Upper lobe of left lung (tissue), 6 donors: ENCODE measurements around the gene HOXD10. TPM values are rescaled to one million over a fixed set of nuclear protein-coding genes. Genes with fewer than 3 reads are reported as not detected.

Experiments
- ATAC-seq, 2 donors: fragments of 200-7000 bp; cut with Tn5 transposase; one replicate each; pipeline ENCODE4 v1.9.1; 2022; ENCODE audit warnings: mild to moderate bottlenecking in 2 of 2, moderate library complexity in 2 of 2; ENCODE audit not compliant: low FRiP score in 2 of 2
- DNase-seq, 2 donors: peaks; one replicate each; pipeline ENCODE4 v3.0.0-alpha.2; 2019 to 2020
- H3K27ac ChIP-seq, 4 donors: fragments of 200-600 bp; sonication (generic); one replicate each; pipeline ENCODE4 v1.5.1; 2016 to 2019
- H3K27me3 ChIP-seq, 4 donors: fragments of 200-600 bp; sonication (generic); one replicate each; pipeline ENCODE4 v1.5.1; 2017 to 2019
- H3K36me3 ChIP-seq, 4 donors: fragments of 200-600 bp; sonication (generic); one replicate each; pipeline ENCODE4 v1.5.1; 2016 to 2019
- H3K4me1 ChIP-seq, 4 donors: fragments of 200-600 bp; sonication (generic); one replicate each; pipeline ENCODE4 v1.5.1; 2018 to 2019
- H3K4me3 ChIP-seq, 4 donors: fragments of 200-600 bp; sonication (generic); one replicate each; pipeline ENCODE4 v1.5.1; 2017 to 2019; ENCODE audit warnings: mild to moderate bottlenecking in 2 of 4, moderate library complexity in 1 of 4
- H3K9me3 ChIP-seq, 4 donors: fragments of 200-600 bp; sonication (generic); one replicate each; pipeline ENCODE4 v1.5.1; 2018 to 2019
- CTCF ChIP-seq, 6 experiments: fragments of 450-650 bp in 4 of 6; fragments of 200-600 bp in 2 of 6; sonication (generic) in 2 of 6; IDR thresholded peaks; one replicate each; pipeline ENCODE4 v1.5.1; 2016 to 2019; ENCODE audit warnings: antibody characterized with exemption in 6 of 6
- EP300 ChIP-seq, 4 donors: sonication (generic); formaldehyde crosslinking; IDR thresholded peaks; one replicate each; pipeline ENCODE4 v1.5.1; 2017; ENCODE audit warnings: antibody characterized with exemption in 4 of 4, control low read depth in 2 of 4
- POLR2A ChIP-seq, 4 donors: fragments of 450-650 bp; IDR thresholded peaks; one replicate each; pipeline ENCODE4 v1.5.1; 2016 to 2017; ENCODE audit warnings: antibody characterized with exemption in 4 of 4, mild to moderate bottlenecking in 2 of 4
- POLR2AphosphoS5 ChIP-seq, 2 donors: sonication (generic); formaldehyde crosslinking; IDR thresholded peaks; one replicate each; pipeline ENCODE4 v1.5.1; 2017; ENCODE audit warnings: antibody characterized with exemption in 2 of 2
- WGBS, 2 donors: methylation state at CpG; one replicate each; pipeline ENCODE4 v1.1.5; 2017 to 2018; 5-methylcytosine and 5-hydroxymethylcytosine counted together
- total RNA-seq, 6 donors: library from RNA; depleted of rRNA in 4 of 6; stranded (reverse); fragments of >200 nt in 4 of 6; gene quantifications; one replicate each; pipeline versions ENCODE4 v1.1.0 to v1.2.1, GENCODE V29; 2016 to 2021
- donor health status: DM: no; HTN: no; CAD: no; lungs with moderate emphysema.
- donor health status: DM: no; HTN: yes; CAD: no; lungs with severe emphysema.

HOXD10 gene
- total RNA-seq, 6 donors from 2014 or later, result 0.47 to 0.55 TPM; not detected in 4

DNA sequence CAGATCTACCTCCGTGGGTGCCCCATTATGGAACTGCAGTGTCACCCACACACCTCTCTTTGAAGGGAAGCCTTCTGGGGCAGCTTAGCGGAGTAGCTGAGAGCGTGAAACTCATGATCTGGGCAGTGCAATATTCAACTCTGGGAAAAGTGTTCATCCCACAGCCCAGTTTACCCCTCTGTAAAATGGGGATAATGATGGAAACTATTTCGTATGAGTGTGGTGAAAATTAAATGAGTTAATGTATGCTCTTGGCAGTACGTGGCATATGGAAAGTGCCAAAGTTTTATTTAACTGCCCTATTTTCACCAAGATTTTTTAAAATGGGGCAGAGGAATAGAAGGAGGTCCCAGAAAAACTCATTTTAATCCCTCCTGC is 44.3 kb upstream of the HOXD10 start:
- Histone ChIP-seq H3K4me3 (no peak overlapping the region), H3K4me1 (peaks cover 6 to 23% (median 9%) of the 10 kb centered on the region in 4 donors), H3K27me3 (peaks cover 0 to 91% (median 39%) of the 10 kb centered on the region in 4 donors), H3K36me3 (no peaks in the 10 kb centered on the region), H3K9me3 (no peaks in the 10 kb centered on the region), H3K27ac (no peak overlapping the region)
- TF ChIP-seq POLR2A (IDR thresholded peaks at IDR 0.05) (no peak), POLR2AphosphoS5 (IDR thresholded peaks at IDR 0.05) (no peak), CTCF (IDR thresholded peaks at IDR 0.05) (no peak), EP300 (IDR thresholded peaks at IDR 0.05) (no peak)
- ATAC-seq (no peak), DNase-seq (no peak)
- WGBS, 2 donors, result 26 to 30% methylated on average over 5 of the region's 5 CpGs

DNA sequence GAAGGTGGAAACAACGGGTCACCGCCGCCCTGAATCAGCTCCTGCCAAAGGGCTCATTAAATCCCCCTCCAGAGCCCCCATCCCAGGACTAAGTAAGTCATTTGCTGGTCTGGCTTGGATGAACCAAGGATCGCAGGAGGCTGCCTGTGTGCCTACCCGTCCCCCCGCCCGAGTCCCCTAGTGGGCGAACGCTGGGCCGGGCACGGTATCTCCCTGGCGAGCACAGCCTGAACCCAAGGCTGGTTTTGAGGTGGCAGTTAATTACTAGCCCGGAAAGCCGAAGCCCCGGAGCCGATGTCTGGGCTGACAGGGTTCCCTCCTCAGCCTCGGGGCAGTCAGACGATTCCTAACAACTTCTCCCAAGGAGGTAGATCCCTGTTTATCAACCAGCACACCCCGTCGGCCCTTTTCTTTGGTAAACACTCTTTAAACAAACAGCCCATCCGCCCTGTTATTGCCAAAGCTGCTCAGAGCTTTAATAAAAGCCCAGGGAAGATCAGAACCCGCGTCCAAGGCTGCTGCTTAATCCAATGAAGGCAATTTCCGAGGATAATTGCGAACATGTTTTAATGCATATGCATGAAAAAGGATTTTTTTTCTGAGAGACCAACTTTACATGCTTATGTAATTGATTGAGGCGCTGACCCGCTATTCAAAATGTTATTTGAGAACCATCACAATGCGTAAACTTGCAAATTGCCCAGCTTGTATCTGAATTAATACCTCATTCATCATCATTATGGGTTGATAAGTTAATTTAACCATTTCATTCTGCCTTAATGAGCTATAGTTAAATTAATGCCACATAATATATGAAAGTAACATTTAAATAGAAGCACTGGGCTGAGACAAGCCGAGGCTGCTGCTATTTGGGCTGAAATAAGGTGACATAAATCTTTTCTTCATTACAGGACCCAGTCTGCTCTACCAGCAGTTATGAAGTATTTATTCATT is 43.4 kb upstream of the HOXD10 start:
- Histone ChIP-seq H3K4me3 (no peak overlapping the region), H3K27me3 (peaks cover 0 to 88% (median 33%) of the 10 kb centered on the region in 4 donors), H3K4me1 (peaks cover 0 to 14% (median 1%) of the 10 kb centered on the region in 4 donors), H3K9me3 (no peaks in the 10 kb centered on the region), H3K36me3 (no peaks in the 10 kb centered on the region), H3K27ac (no peak overlapping the region)
- ATAC-seq (no peak), DNase-seq (peak in 1 of 2 donors; percentile 40)
- no peak for TF ChIP-seq CTCF (IDR thresholded peaks at IDR 0.05)
- TF ChIP-seq EP300 (IDR thresholded peaks at IDR 0.05), result no peak
- no peak for TF ChIP-seq POLR2AphosphoS5 (IDR thresholded peaks at IDR 0.05)
- no peak for TF ChIP-seq POLR2A (IDR thresholded peaks at IDR 0.05)
- 7 to 8% methylated on average over 16 to 20 of the region's 29 CpGs for WGBS, 2 donors

GRCh38 chr2:176074919-176075425 is 41.6 kb upstream of the HOXD10 start:
- Histone ChIP-seq H3K27me3 (peaks cover 0 to 91% (median 40%) of the 10 kb centered on the region in 4 donors), H3K4me1 (peaks cover 4 to 20% (median 6%) of the 10 kb centered on the region in 4 donors), H3K36me3 (no peaks in the 10 kb centered on the region), H3K4me3 (no peak overlapping the region), H3K27ac (no peak overlapping the region), H3K9me3 (no peaks in the 10 kb centered on the region)
- DNase-seq, result no peak
- 21 to 31% methylated on average over 7 of the region's 7 CpGs for WGBS, 2 donors
- TF ChIP-seq POLR2AphosphoS5 (IDR thresholded peaks at IDR 0.05) (no peak), EP300 (IDR thresholded peaks at IDR 0.05) (no peak), CTCF (IDR thresholded peaks at IDR 0.05) (no peak), POLR2A (IDR thresholded peaks at IDR 0.05) (no peak)
- no peak for ATAC-seq

GRCh38 chr2:176075481-176075880 is 41.1 kb upstream of the HOXD10 start:
- peaks cover 0 to 96% (median 44%) of the 10 kb centered on the region in 4 donors for H3K27me3 ChIP-seq
- DNase-seq (no peak), ATAC-seq (no peak)
- no peak overlapping the region for H3K4me3 ChIP-seq
- no peak for TF ChIP-seq POLR2AphosphoS5 (IDR thresholded peaks at IDR 0.05)
- H3K27ac ChIP-seq, result no peak overlapping the region
- peaks cover 0 to under 1% (median under 1%) of the 10 kb centered on the region in 4 donors for H3K9me3 ChIP-seq
- H3K4me1 ChIP-seq, result peaks cover 5 to 25% (median 10%) of the 10 kb centered on the region in 4 donors
- WGBS, 2 donors, result 10% methylated on average over 15 of the region's 15 CpGs
- H3K36me3 ChIP-seq, result no peaks in the 10 kb centered on the region

DNA sequence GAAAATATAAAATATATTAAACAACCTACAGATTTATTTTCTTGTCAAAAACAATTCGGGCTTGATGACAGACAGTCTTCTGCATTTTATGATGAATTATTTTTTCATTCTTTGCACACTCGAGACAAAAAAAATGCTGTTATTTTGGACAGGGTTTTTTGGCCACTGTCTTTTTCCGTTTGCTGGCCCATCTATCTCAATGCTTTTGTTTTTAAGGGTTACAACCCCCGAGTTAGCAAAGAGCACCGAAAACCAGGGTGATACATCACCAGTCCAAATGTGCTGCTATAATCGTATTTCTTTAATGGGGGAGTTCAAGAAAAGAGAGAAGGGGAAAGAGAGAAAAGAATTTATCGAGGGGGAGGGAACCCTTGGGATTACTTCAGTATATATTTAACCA is 40.5 kb upstream of the HOXD10 start:
- no peak for DNase-seq
- Histone ChIP-seq H3K27ac (no peak overlapping the region), H3K4me1 (peaks cover 8 to 30% (median 13%) of the 10 kb centered on the region in 4 donors), H3K36me3 (no peaks in the 10 kb centered on the region), H3K9me3 (peaks cover 0 to 7% (median 6%) of the 10 kb centered on the region in 4 donors), H3K27me3 (peaks cover 0 to 96% (median 50%) of the 10 kb centered on the region in 4 donors), H3K4me3 (no peak overlapping the region)
- TF ChIP-seq POLR2AphosphoS5 (IDR thresholded peaks at IDR 0.05) (no peak), EP300 (IDR thresholded peaks at IDR 0.05) (no peak)
- no peak for ATAC-seq
- 16 to 27% methylated on average over 7 of the region's 7 CpGs for WGBS, 2 donors
